ENCODE data around the gene LACTBL1.
A peak's percentile ranks its signal among the peaks of the same experiment; 100 is the strongest.

LACTBL1 gene

GRCh38 chr1:22976127-22976460 lies 3.4 kb upstream of the LACTBL1 start:
- no peak for DNase-seq
- H3K27ac ChIP-seq, result no peak overlapping the region
- H3K36me3 ChIP-seq (replicated peaks), result no peaks in the 10 kb centered on the region
- no peak overlapping the region for H3K4me3 ChIP-seq (ENCODE audit: low read depth, low read length)
- TF ChIP-seq CTCF (IDR thresholded peaks at IDR 0.05; ENCODE audit: low read depth, low read length, missing control alignments), result no peak
- H3K27me3 ChIP-seq (replicated peaks), result no peaks in the 10 kb centered on the region
- in situ Hi-C loops (cut with HindIII; ENCODE audit: low pct_ligation_motif_present, low sequenced_read_pairs), result no loop called here

DNA sequence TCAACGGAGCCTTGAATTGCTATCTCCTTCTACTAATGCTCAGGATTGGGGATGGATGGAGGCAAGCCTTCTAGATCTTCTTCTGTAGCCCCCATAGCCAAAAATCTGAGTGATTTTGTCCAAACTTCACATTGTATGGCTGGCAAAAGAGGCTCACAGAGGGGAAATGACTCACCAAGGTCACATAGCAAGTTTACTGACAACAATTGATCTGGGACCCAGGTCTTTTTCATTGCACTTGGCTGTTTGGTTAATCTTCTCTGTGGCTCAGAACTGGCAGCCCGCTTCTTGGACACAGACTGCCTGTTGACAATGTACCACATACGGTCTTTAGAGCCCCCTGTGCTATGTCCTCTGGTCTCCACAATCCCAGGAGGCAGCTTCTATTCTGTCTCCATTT lies 3.0 kb upstream of the LACTBL1 start:
- no peak overlapping the region for H3K4me3 ChIP-seq (ENCODE audit: low read depth, low read length)
- no peaks in the 10 kb centered on the region for H3K27me3 ChIP-seq (replicated peaks)
- no peak for TF ChIP-seq CTCF (IDR thresholded peaks at IDR 0.05; ENCODE audit: low read depth, low read length, missing control alignments)
- H3K27ac ChIP-seq, result no peak overlapping the region
- in situ Hi-C loops (cut with HindIII; ENCODE audit: low pct_ligation_motif_present, low sequenced_read_pairs), result no loop called here
- H3K36me3 ChIP-seq (replicated peaks), result no peaks in the 10 kb centered on the region
- peak; percentile 12 for DNase-seq

GRCh38 chr1:22971611-22972405 lies 858 bp downstream of the LACTBL1 start:
- Histone ChIP-seq H3K4me3 (ENCODE audit: low read depth, low read length) (no peak overlapping the region), H3K36me3 (replicated peaks) (no peaks in the 10 kb centered on the region), H3K27ac (no peak overlapping the region), H3K27me3 (replicated peaks) (no peaks in the 10 kb centered on the region)
- in situ Hi-C loops (cut with HindIII; ENCODE audit: low pct_ligation_motif_present, low sequenced_read_pairs), result no loop called here
- TF ChIP-seq CTCF (IDR thresholded peaks at IDR 0.05; ENCODE audit: low read depth, low read length, missing control alignments), result no peak
- DNase-seq, result no peak

DNA sequence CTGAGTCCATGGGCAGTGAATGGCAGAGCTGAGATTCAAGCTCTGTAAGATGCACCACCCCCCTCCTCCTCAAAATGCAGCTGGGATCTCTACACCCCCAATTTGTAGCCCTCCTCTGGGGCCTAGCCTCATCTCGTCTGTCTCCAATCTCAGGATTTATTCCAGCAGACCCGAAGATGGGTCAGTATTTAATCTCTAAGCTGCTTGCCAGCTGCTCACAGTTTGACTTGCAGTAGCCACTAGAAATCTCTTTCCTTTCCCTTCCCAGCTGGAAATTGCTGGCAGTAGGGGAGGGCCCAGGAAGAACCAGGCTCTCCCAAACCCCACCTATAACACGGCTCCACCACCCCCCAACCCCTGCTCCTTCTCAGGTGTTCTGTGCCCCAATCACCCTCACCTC lies 1.5 kb downstream of the LACTBL1 start:
- Histone ChIP-seq H3K36me3 (replicated peaks) (no peaks in the 10 kb centered on the region), H3K27me3 (replicated peaks) (no peaks in the 10 kb centered on the region), H3K4me3 (ENCODE audit: low read depth, low read length) (no peak overlapping the region), H3K27ac (no peak overlapping the region)
- no peak for TF ChIP-seq CTCF (IDR thresholded peaks at IDR 0.05; ENCODE audit: low read depth, low read length, missing control alignments)
- no peak for DNase-seq
- in situ Hi-C loops (cut with HindIII; ENCODE audit: low pct_ligation_motif_present, low sequenced_read_pairs), result no loop called here

DNA sequence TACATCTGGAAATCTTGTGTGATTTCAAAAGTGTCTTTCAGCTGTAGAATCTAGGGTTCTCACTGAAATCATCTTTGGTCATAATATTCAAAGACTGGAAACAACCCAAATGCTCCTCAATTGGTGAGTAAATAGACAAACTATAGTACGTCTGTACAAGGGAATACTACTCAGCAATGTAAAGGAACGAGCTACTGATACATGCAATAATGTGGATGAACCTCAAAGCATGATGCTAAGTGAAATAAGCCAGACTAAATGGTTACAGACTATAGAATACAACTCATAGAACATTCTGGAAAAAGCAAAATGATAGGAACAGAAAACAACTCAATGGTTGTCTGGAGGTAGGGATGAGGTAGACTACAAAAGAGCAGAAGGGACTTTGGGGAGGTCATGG lies 2.6 kb downstream of the LACTBL1 start:
- TF ChIP-seq CTCF (IDR thresholded peaks at IDR 0.05; ENCODE audit: low read depth, low read length, missing control alignments), result no peak
- Histone ChIP-seq H3K36me3 (replicated peaks) (no peaks in the 10 kb centered on the region), H3K27me3 (replicated peaks) (no peaks in the 10 kb centered on the region), H3K27ac (no peak overlapping the region), H3K4me3 (ENCODE audit: low read depth, low read length) (no peak overlapping the region)
- in situ Hi-C loops (cut with HindIII; ENCODE audit: low pct_ligation_motif_present, low sequenced_read_pairs), result no loop called here
- no peak for DNase-seq

DNA sequence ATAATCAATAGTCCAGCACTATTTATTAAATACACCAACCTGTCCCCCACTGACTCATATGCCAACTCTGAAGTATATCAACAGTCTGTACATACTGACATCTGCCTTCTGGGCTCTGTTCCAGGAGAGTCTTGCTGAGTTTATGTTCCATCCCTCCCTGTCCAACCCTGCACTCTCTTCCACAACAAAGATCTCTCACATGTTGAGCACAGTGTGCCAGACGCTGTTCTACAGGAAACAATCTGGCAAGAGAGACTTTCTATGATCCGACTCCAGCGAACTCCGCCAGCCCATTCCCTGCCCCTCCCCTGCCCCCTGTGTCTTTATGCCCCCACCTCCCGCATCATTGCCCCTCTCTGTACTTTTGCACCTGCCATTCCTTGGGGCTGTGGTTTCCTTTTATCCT lies 3.4 kb downstream of the LACTBL1 start:
- H3K27ac ChIP-seq, result no peak overlapping the region
- TF ChIP-seq CTCF (IDR thresholded peaks at IDR 0.05; ENCODE audit: low read depth, low read length, missing control alignments), result no peak
- H3K4me3 ChIP-seq (ENCODE audit: low read depth, low read length), result no peak overlapping the region
- DNase-seq, result peak; percentile 79
- in situ Hi-C loops (cut with HindIII; ENCODE audit: low pct_ligation_motif_present, low sequenced_read_pairs), result no loop called here
- H3K27me3 ChIP-seq (replicated peaks), result no peaks in the 10 kb centered on the region
- H3K36me3 ChIP-seq (replicated peaks), result no peaks in the 10 kb centered on the region

All from brain microvascular endothelial cell (primary cell).